CD4-positive, alpha-beta T cell (primary cell): ENCODE results near the gene PRAME. TPM values are rescaled to one million over a fixed set of nuclear protein-coding genes. Genes with fewer than 3 reads are reported as not detected.

Source experiments
- ATAC-seq: fragments of 200-7000 bp; cut with Tn5 transposase; one replicate; pipeline ENCODE4 v1.10.0; 2022; ENCODE audit warnings: mild to moderate bottlenecking; ENCODE audit not compliant: poor library complexity
- CTCF ChIA-PET: fragments of 350-600 bp; sonication (Branson Sonifier 250); formaldehyde crosslinking; loops from one replicate; lab custom pipeline; 2021; ENCODE audit warnings: antibody characterized with exemption, inconsistent platforms; lab: Charles Lee
- POLR2A ChIA-PET: fragments of 350-600 bp; sonication (Branson Sonifier 250); formaldehyde crosslinking; loops from one replicate; lab custom pipeline; 2021; ENCODE audit warnings: antibody characterized with exemption, inconsistent platforms; lab: Charles Lee
- DNase-seq, 14 experiments: peaks; one replicate each; pipeline ENCODE4 v3.0.0-alpha.2; 2013 to 2020; ENCODE audit warnings: mixed read lengths in 2 of 14
- H3K27ac ChIP-seq, 2 donors: one replicate each; pipeline versions ENCODE4 v1.5.1 to v1.7.0; 2013; ENCODE audit warnings: low read length in 2 of 2, low read depth in 1 of 2, mild to moderate bottlenecking in 1 of 2
- H3K27me3 ChIP-seq, 2 experiments: 1 replicate in 1 of 2; 2 replicates in 1 of 2; pipeline versions ENCODE4 v1.6.1 to v1.7.0; 2013; ENCODE audit warnings: low read length in 2 of 2, control low read depth in 1 of 2, mild to moderate bottlenecking in 1 of 2, moderate library complexity in 1 of 2; ENCODE audit not compliant: insufficient read depth in 2 of 2, control insufficient read depth in 1 of 2
- H3K36me3 ChIP-seq: one replicate; pipeline ENCODE4 v1.6.1; 2013; ENCODE audit warnings: low read length, control low read depth; ENCODE audit not compliant: insufficient read depth
- H3K4me1 ChIP-seq: one replicate; pipeline ENCODE4 v1.6.1; 2013; ENCODE audit warnings: low read length, control low read depth; ENCODE audit not compliant: insufficient read depth
- H3K4me3 ChIP-seq: one replicate; pipeline ENCODE4 v1.5.1; 2013; ENCODE audit warnings: mild to moderate bottlenecking, low read length, moderate library complexity
- H3K9me3 ChIP-seq, 2 experiments: 1 replicate in 1 of 2; 2 replicates in 1 of 2; pipeline versions ENCODE4 v1.6.1 to v1.7.0; 2013; ENCODE audit warnings: low read length in 2 of 2, mild to moderate bottlenecking in 2 of 2, control low read depth in 1 of 2, moderate library complexity in 1 of 2; ENCODE audit not compliant: control insufficient read depth in 1 of 2, insufficient read depth in 1 of 2
- H3K27ac Mint-ChIP-seq: one replicate; pipeline ENCODE4 v1.8.0; 2020; ENCODE audit warnings: mixed read lengths
- H3K27me3 Mint-ChIP-seq: one replicate; pipeline ENCODE4 v1.8.0; 2021; ENCODE audit warnings: mixed read lengths
- H3K36me3 Mint-ChIP-seq: one replicate; pipeline ENCODE4 v1.8.0; 2021; ENCODE audit warnings: low read depth, mixed read lengths
- H3K4me1 Mint-ChIP-seq: one replicate; pipeline ENCODE4 v1.8.0; 2021; ENCODE audit warnings: low read depth, mixed read lengths
- H3K4me3 Mint-ChIP-seq: one replicate; pipeline ENCODE4 v1.8.0; 2020; ENCODE audit warnings: mild to moderate bottlenecking, mixed read lengths
- H3K9me3 Mint-ChIP-seq: one replicate; pipeline ENCODE4 v1.8.0; 2020; ENCODE audit warnings: mixed read lengths
- CTCF ChIP-seq: fragments of 200-600 bp; IDR thresholded peaks from one replicate; pipeline ENCODE4 v1.8.0; 2022; ENCODE audit warnings: antibody characterized with exemption, mild to moderate bottlenecking
- intact Hi-C, 2 experiments: fragments of 100-400 bp; cut with DNase I in 1 of 2; cut with micrococcal nuclease in 1 of 2; formaldehyde crosslinking; loops; one replicate each; pipeline versions ENCODE4 v1.15.1 to v1.9.0; 2023 to 2025; cut with DNase I, micrococcal nuclease
- total RNA-seq, 174 experiments: library from RNA in 2 of 174; stranded (reverse) in 2 of 174; gene quantifications; one replicate each; pipeline ENCODE4 v1.2.3 and lab custom pipeline; 2021 to 2026

Gene PRAME
- total RNA-seq, 2 experiments from 2014 or later, result not detected

- Mint-ChIP-seq H3K27me3 (peaks cover 7% of the 10 kb centered on the region), H3K4me3 (peak overlapping the region; percentile 89), H3K27ac (peak overlapping the region; percentile 27), H3K36me3 (peaks cover 30% of the 10 kb centered on the region), H3K9me3 (peaks cover 5% of the 10 kb centered on the region), H3K4me1 (peaks cover 24% of the 10 kb centered on the region)
- ATAC-seq (no peak), DNase-seq (peak in 2 of 14 experiments; percentile 1 to 9)
- intact Hi-C loops, result no loop called here
- Histone ChIP-seq H3K9me3 (peaks cover 0 to 4% of the 10 kb centered on the region in 2 experiments), H3K36me3 (peaks cover 6% of the 10 kb centered on the region), H3K27ac (no peak overlapping the region), H3K27me3 (no peaks in the 10 kb centered on the region), H3K4me3 (peak overlapping the region; percentile 84), H3K4me1 (peaks cover 12% of the 10 kb centered on the region)
- ChIA-PET CTCF (no interaction called here), POLR2A (interaction anchor here (1.2 kb wide), 1 partner anchor 21 kb away, joined by 4 read pairs; no protein-coding TSS in a partner anchor)
- no peak for TF ChIP-seq CTCF
Measured at GRCh38 chr22:22507743-22508273, 51.3 kb downstream of the PRAME start.

- H3K36me3 Mint-ChIP-seq, result peaks cover 41% of the 10 kb centered on the region
- H3K4me1 Mint-ChIP-seq, result peaks cover 24% of the 10 kb centered on the region
- ChIA-PET CTCF (interaction anchor here (0.6 kb wide), 1 partner anchor 527 kb away, joined by 3 read pairs; no protein-coding TSS in a partner anchor), POLR2A (no interaction called here)
- peaks cover 5% of the 10 kb centered on the region for H3K9me3 Mint-ChIP-seq
- peaks cover 0 to 4% of the 10 kb centered on the region in 2 experiments for H3K9me3 ChIP-seq
- intact Hi-C loops, result no loop called here
- no peak overlapping the region for H3K4me3 ChIP-seq
- DNase-seq (no peak), ATAC-seq (no peak)
- TF ChIP-seq CTCF, result no peak
- H3K27me3 ChIP-seq, result no peaks in the 10 kb centered on the region
- peaks cover 12% of the 10 kb centered on the region for H3K4me1 ChIP-seq
- peaks cover 6% of the 10 kb centered on the region for H3K36me3 ChIP-seq
- no peaks in the 10 kb centered on the region for H3K27me3 Mint-ChIP-seq
- H3K27ac Mint-ChIP-seq, result no peak overlapping the region
- peak overlapping the region; percentile 22 for H3K4me3 Mint-ChIP-seq
- no peak overlapping the region for H3K27ac ChIP-seq
Measured at GRCh38 chr22:22506736-22507135, 52.3 kb downstream of the PRAME start.

GRCh38 chr22:22498267-22498666 is 60.8 kb downstream of the PRAME start:
- ATAC-seq (no peak), DNase-seq (no peak)
- intact Hi-C loops, result no loop called here
- ChIA-PET CTCF (interaction anchor here (0.5 to 1.6 kb wide), 2 partner anchors 9 to 10 kb away, joined by 3 to 4 read pairs; partner anchors contain the start of gene ZNF280B), POLR2A (no interaction called here)
- Mint-ChIP-seq H3K4me3 (no peak overlapping the region), H3K36me3 (peaks cover 51% of the 10 kb centered on the region), H3K9me3 (no peaks in the 10 kb centered on the region), H3K27ac (no peak overlapping the region), H3K27me3 (no peaks in the 10 kb centered on the region), H3K4me1 (no peaks in the 10 kb centered on the region)
- no peak for TF ChIP-seq CTCF
- Histone ChIP-seq H3K9me3 (no peaks in the 10 kb centered on the region), H3K36me3 (peaks cover 6% of the 10 kb centered on the region), H3K4me3 (no peak overlapping the region), H3K27ac (no peak overlapping the region), H3K27me3 (no peaks in the 10 kb centered on the region), H3K4me1 (no peaks in the 10 kb centered on the region)

Other genes with a start within 250 kb of the PRAME start
- 1 to 10 TPM; 1.0 to 1.2 TPM for gene ZNF280B, start 50.5 kb downstream of the PRAME start, total RNA-seq
- gene ZNF280A, start 39.0 kb downstream of the PRAME start, total RNA-seq, result not detected
- not detected for gene GGTLC2, start 85.3 kb upstream of the PRAME start, total RNA-seq